CD4-positive, alpha-beta T cell (primary cell): ENCODE results near the gene PRAMEF4. TPM values are rescaled to one million over a fixed set of nuclear protein-coding genes. Genes with fewer than 3 reads are reported as not detected.
"Not testable (repeated sequence)": the region's sequence is repeated elsewhere in the genome, so short reads cannot be mapped to it uniquely, and the experiment has no call there.

ENCODE experiments used
- ATAC-seq: fragments of 200-7000 bp; cut with Tn5 transposase; one replicate; pipeline ENCODE4 v1.10.0; 2022; ENCODE audit warnings: mild to moderate bottlenecking; ENCODE audit not compliant: poor library complexity
- CTCF ChIA-PET: fragments of 350-600 bp; sonication (Branson Sonifier 250); formaldehyde crosslinking; loops from one replicate; lab custom pipeline; 2021; ENCODE audit warnings: antibody characterized with exemption, inconsistent platforms; lab: Charles Lee
- POLR2A ChIA-PET: fragments of 350-600 bp; sonication (Branson Sonifier 250); formaldehyde crosslinking; loops from one replicate; lab custom pipeline; 2021; ENCODE audit warnings: antibody characterized with exemption, inconsistent platforms; lab: Charles Lee
- DNase-seq, 14 experiments: peaks; one replicate each; pipeline ENCODE4 v3.0.0-alpha.2; 2013 to 2020; ENCODE audit warnings: mixed read lengths in 2 of 14
- H3K27ac ChIP-seq, 2 donors: one replicate each; pipeline versions ENCODE4 v1.5.1 to v1.7.0; 2013; ENCODE audit warnings: low read length in 2 of 2, low read depth in 1 of 2, mild to moderate bottlenecking in 1 of 2
- H3K27me3 ChIP-seq, 2 experiments: 1 replicate in 1 of 2; 2 replicates in 1 of 2; pipeline versions ENCODE4 v1.6.1 to v1.7.0; 2013; ENCODE audit warnings: low read length in 2 of 2, control low read depth in 1 of 2, mild to moderate bottlenecking in 1 of 2, moderate library complexity in 1 of 2; ENCODE audit not compliant: insufficient read depth in 2 of 2, control insufficient read depth in 1 of 2
- H3K36me3 ChIP-seq: one replicate; pipeline ENCODE4 v1.6.1; 2013; ENCODE audit warnings: low read length, control low read depth; ENCODE audit not compliant: insufficient read depth
- H3K4me1 ChIP-seq: one replicate; pipeline ENCODE4 v1.6.1; 2013; ENCODE audit warnings: low read length, control low read depth; ENCODE audit not compliant: insufficient read depth
- H3K4me3 ChIP-seq: one replicate; pipeline ENCODE4 v1.5.1; 2013; ENCODE audit warnings: mild to moderate bottlenecking, low read length, moderate library complexity
- H3K9me3 ChIP-seq, 2 experiments: 1 replicate in 1 of 2; 2 replicates in 1 of 2; pipeline versions ENCODE4 v1.6.1 to v1.7.0; 2013; ENCODE audit warnings: low read length in 2 of 2, mild to moderate bottlenecking in 2 of 2, control low read depth in 1 of 2, moderate library complexity in 1 of 2; ENCODE audit not compliant: control insufficient read depth in 1 of 2, insufficient read depth in 1 of 2
- H3K27ac Mint-ChIP-seq: one replicate; pipeline ENCODE4 v1.8.0; 2020; ENCODE audit warnings: mixed read lengths
- H3K27me3 Mint-ChIP-seq: one replicate; pipeline ENCODE4 v1.8.0; 2021; ENCODE audit warnings: mixed read lengths
- H3K36me3 Mint-ChIP-seq: one replicate; pipeline ENCODE4 v1.8.0; 2021; ENCODE audit warnings: low read depth, mixed read lengths
- H3K4me1 Mint-ChIP-seq: one replicate; pipeline ENCODE4 v1.8.0; 2021; ENCODE audit warnings: low read depth, mixed read lengths
- H3K4me3 Mint-ChIP-seq: one replicate; pipeline ENCODE4 v1.8.0; 2020; ENCODE audit warnings: mild to moderate bottlenecking, mixed read lengths
- H3K9me3 Mint-ChIP-seq: one replicate; pipeline ENCODE4 v1.8.0; 2020; ENCODE audit warnings: mixed read lengths
- CTCF ChIP-seq: fragments of 200-600 bp; IDR thresholded peaks from one replicate; pipeline ENCODE4 v1.8.0; 2022; ENCODE audit warnings: antibody characterized with exemption, mild to moderate bottlenecking
- intact Hi-C, 2 experiments: fragments of 100-400 bp; cut with DNase I in 1 of 2; cut with micrococcal nuclease in 1 of 2; formaldehyde crosslinking; loops; one replicate each; pipeline versions ENCODE4 v1.15.1 to v1.9.0; 2023 to 2025; cut with DNase I, micrococcal nuclease
- total RNA-seq, 174 experiments: library from RNA in 2 of 174; stranded (reverse) in 2 of 174; gene quantifications; one replicate each; pipeline ENCODE4 v1.2.3 and lab custom pipeline; 2021 to 2026

The PRAMEF4 gene
- total RNA-seq, 2 experiments from 2014 or later = not detected

- H3K4me1 Mint-ChIP-seq, intact Hi-C loops, H3K27ac Mint-ChIP-seq, H3K36me3 Mint-ChIP-seq, H3K36me3 ChIP-seq, H3K27me3 ChIP-seq, CTCF ChIA-PET, H3K4me3 ChIP-seq, DNase-seq, H3K4me1 ChIP-seq, H3K27me3 Mint-ChIP-seq, H3K4me3 Mint-ChIP-seq, H3K27ac ChIP-seq, H3K9me3 Mint-ChIP-seq, POLR2A ChIA-PET, H3K9me3 ChIP-seq, ATAC-seq: not testable (repeated sequence)
Measured at GRCh38 chr1:12878453-12878852, 7.5 kb downstream of the PRAMEF4 start.

- H3K9me3 ChIP-seq, H3K27me3 ChIP-seq, H3K4me1 Mint-ChIP-seq, H3K9me3 Mint-ChIP-seq, intact Hi-C loops, H3K27ac ChIP-seq, H3K4me3 Mint-ChIP-seq, H3K27me3 Mint-ChIP-seq, H3K36me3 ChIP-seq, H3K36me3 Mint-ChIP-seq, H3K4me3 ChIP-seq, H3K27ac Mint-ChIP-seq, ATAC-seq, CTCF ChIA-PET, POLR2A ChIA-PET, DNase-seq, H3K4me1 ChIP-seq: not testable (repeated sequence)
Measured at GRCh38 chr1:12863131-12863880, 22.7 kb downstream of the PRAMEF4 start.

- POLR2A ChIA-PET, H3K4me1 Mint-ChIP-seq, H3K4me3 ChIP-seq, H3K27me3 ChIP-seq, H3K4me1 ChIP-seq, H3K4me3 Mint-ChIP-seq, H3K9me3 ChIP-seq, DNase-seq, H3K27ac ChIP-seq, ATAC-seq, H3K27me3 Mint-ChIP-seq, H3K36me3 Mint-ChIP-seq, intact Hi-C loops, CTCF ChIA-PET, H3K36me3 ChIP-seq, H3K27ac Mint-ChIP-seq, H3K9me3 Mint-ChIP-seq: not testable (repeated sequence)
Measured at GRCh38 chr1:12856786-12857185, 29.2 kb downstream of the PRAMEF4 start, which contains the start of gene PRAMEF2. TSS of gene PRAMEF2 (plus strand) at chr1:12857086. CDS start at chr1:12859010, 1,924 bp downstream.

- no peak for TF ChIP-seq CTCF
- Histone ChIP-seq H3K4me1 (no peaks in the 10 kb centered on the region), H3K9me3 (no peaks in the 10 kb centered on the region), H3K27me3 (peaks cover 0 to 4% of the 10 kb centered on the region in 2 experiments), H3K36me3 (no peaks in the 10 kb centered on the region), H3K4me3 (no peak overlapping the region), H3K27ac (no peak overlapping the region)
- CTCF ChIA-PET = no interaction called here
- intact Hi-C loops = no loop called here
- H3K4me3 Mint-ChIP-seq = no peak overlapping the region
- DNase-seq (no peak), ATAC-seq (no peak)
- no peaks in the 10 kb centered on the region for H3K4me1 Mint-ChIP-seq
- POLR2A ChIA-PET = no interaction called here
- H3K27ac Mint-ChIP-seq = no peak overlapping the region
- peaks cover 4% of the 10 kb centered on the region for H3K9me3 Mint-ChIP-seq
- no peaks in the 10 kb centered on the region for H3K36me3 Mint-ChIP-seq
- H3K27me3 Mint-ChIP-seq = peaks cover 28% of the 10 kb centered on the region
Measured at GRCh38 chr1:12851779-12852178, 34.2 kb downstream of the PRAMEF4 start.

GRCh38 chr1:12848620-12849019 lies 37.4 kb downstream of the PRAMEF4 start, which contains the start of gene HNRNPCL1:
TSS of gene HNRNPCL1 (minus strand) at chr1:12848720. CDS start at chr1:12848289, 431 bp downstream.
- H3K4me3 Mint-ChIP-seq, ATAC-seq, H3K4me3 ChIP-seq, H3K27me3 ChIP-seq, H3K9me3 ChIP-seq, intact Hi-C loops, H3K27ac ChIP-seq, POLR2A ChIA-PET, CTCF ChIA-PET, H3K4me1 ChIP-seq, H3K36me3 ChIP-seq, H3K4me1 Mint-ChIP-seq, DNase-seq, H3K27ac Mint-ChIP-seq, H3K36me3 Mint-ChIP-seq, H3K9me3 Mint-ChIP-seq: not testable (repeated sequence)
- H3K27me3 Mint-ChIP-seq = peaks cover 28% of the 10 kb centered on the region

- peaks cover 21% of the 10 kb centered on the region for H3K27me3 Mint-ChIP-seq
- H3K4me1 Mint-ChIP-seq, H3K4me1 ChIP-seq, H3K27ac ChIP-seq, POLR2A ChIA-PET, DNase-seq, H3K9me3 ChIP-seq, CTCF ChIA-PET, H3K4me3 Mint-ChIP-seq, intact Hi-C loops, H3K27me3 ChIP-seq, H3K27ac Mint-ChIP-seq, H3K36me3 Mint-ChIP-seq, H3K36me3 ChIP-seq, H3K9me3 Mint-ChIP-seq, H3K4me3 ChIP-seq, ATAC-seq: not testable (repeated sequence)
Measured at GRCh38 chr1:12833251-12833650, 52.8 kb downstream of the PRAMEF4 start.
